A673 (cell line): ENCODE data around the gene SLC22A25.

Experiments
- CTCF ChIP-seq: fragments of 300-800, 200-600 bp; sonication (generic); conservative IDR thresholded peaks from 2 replicates; pipeline ENCODE4 v1.5.1; 2017; ENCODE audit warnings: low read depth, mild to moderate bottlenecking, antibody characterized with exemption, low read length, moderate library complexity, mixed read lengths
- EZH2 ChIP-seq: fragments of 200-600 bp; sonication (generic); IDR thresholded peaks from 2 replicates; pipeline ENCODE4 v1.6.1; 2017; ENCODE audit warnings: borderline replicate concordance, low read depth, mild to moderate bottlenecking, mixed read lengths, antibody characterized with exemption, low read length; ENCODE audit not compliant: poor library complexity, severe bottlenecking

GRCh38 chr11:63227521-63228107 lies 15.8 kb downstream of the SLC22A25 start:
- TF ChIP-seq CTCF (no peak), EZH2 (no peak)
